22Rv1 (cell line): ENCODE data around the gene SCN4B.

Experiments
- ZFX ChIP-seq: fragments of 450-650 bp; IDR thresholded peaks from 2 replicates; pipeline ENCODE4 v1.6.1; 2017; ENCODE audit warnings: antibody characterized with exemption, borderline replicate concordance
- TF ChIP-seq, protein P1 (sequence below): fragments of 450-650 bp; IDR thresholded peaks from 2 replicates; pipeline ENCODE4 v1.5.1; 2017; ENCODE audit warnings: mild to moderate bottlenecking

DNA sequence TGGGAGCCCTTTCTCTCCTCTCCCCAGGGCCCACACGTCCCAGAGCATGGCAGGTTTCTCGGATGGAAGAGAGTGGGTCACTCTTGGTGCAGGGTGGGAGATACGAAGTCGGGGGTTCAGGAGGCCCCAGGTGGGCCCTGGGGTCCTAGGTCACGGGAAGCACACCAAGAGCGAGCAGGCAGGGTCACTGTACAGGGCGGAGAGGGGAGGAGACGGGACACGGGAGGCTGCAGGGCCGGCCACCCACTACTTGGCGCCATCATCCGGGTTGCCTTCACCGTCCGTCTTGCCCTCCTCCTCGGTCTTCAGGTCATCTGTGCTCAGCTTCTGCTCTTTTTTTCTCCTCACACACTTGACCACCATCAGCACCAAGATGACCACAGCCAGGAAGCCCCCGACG, 14.0 kb upstream of the SCN4B start:
- TF ChIP-seq, protein P1, sequence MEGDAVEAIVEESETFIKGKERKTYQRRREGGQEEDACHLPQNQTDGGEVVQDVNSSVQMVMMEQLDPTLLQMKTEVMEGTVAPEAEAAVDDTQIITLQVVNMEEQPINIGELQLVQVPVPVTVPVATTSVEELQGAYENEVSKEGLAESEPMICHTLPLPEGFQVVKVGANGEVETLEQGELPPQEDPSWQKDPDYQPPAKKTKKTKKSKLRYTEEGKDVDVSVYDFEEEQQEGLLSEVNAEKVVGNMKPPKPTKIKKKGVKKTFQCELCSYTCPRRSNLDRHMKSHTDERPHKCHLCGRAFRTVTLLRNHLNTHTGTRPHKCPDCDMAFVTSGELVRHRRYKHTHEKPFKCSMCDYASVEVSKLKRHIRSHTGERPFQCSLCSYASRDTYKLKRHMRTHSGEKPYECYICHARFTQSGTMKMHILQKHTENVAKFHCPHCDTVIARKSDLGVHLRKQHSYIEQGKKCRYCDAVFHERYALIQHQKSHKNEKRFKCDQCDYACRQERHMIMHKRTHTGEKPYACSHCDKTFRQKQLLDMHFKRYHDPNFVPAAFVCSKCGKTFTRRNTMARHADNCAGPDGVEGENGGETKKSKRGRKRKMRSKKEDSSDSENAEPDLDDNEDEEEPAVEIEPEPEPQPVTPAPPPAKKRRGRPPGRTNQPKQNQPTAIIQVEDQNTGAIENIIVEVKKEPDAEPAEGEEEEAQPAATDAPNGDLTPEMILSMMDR: no peak
- no peak for TF ChIP-seq ZFX
